Measurements from ENCODE around the gene ADARB1. TPM values are rescaled to one million over a fixed set of nuclear protein-coding genes. Genes with fewer than 3 reads are reported as not detected.

The ADARB1 gene
- total RNA-seq, 1 experiment from 2014 or later = 14.6 TPM

GRCh38 chr21:45261093-45261492 lies 186.7 kb downstream of the ADARB1 start (continued):
- no peak for TF ChIP-seq USF1 (CRISPR knock-in tag; IDR thresholded peaks at IDR 0.05)
- TF ChIP-seq MYBL2 (CRISPR knock-in tag; IDR thresholded peaks at IDR 0.05) = no peak
- no peak for TF ChIP-seq HMGA2 (CRISPR knock-in tag; IDR thresholded peaks at IDR 0.05)
- no peak for TF ChIP-seq CREM (CRISPR knock-in tag; IDR thresholded peaks at IDR 0.05)

- Mint-ChIP-seq H3K9me3 (no peaks in the 10 kb centered on the region), H3K36me3 (peaks cover 28% of the 10 kb centered on the region), H3K27me3 (ENCODE audit: low read depth) (no peaks in the 10 kb centered on the region), H3K4me3 (no peak overlapping the region), H3K4me1 (no peaks in the 10 kb centered on the region), H3K27ac (no peak overlapping the region)
- CTCF ChIA-PET = interaction anchor here (0.9 to 3.6 kb wide), 2 partner anchors 123 to 125 kb away, joined by 3 to 16 read pairs; no protein-coding TSS in a partner anchor
- POLR2A ChIA-PET = no interaction called here
- DNase-seq (ENCODE audit: low spot score) = no peak
- no peak for ATAC-seq
- TF ChIP-seq SMAD3 (CRISPR knock-in tag; IDR thresholded peaks at IDR 0.05; ENCODE audit: borderline replicate concordance) (no peak), ETV6 (CRISPR knock-in tag; IDR thresholded peaks at IDR 0.05) (no peak), ELF4 (CRISPR knock-in tag; IDR thresholded peaks at IDR 0.05; ENCODE audit: low read depth) (no peak), FOXK1 (CRISPR knock-in tag; IDR thresholded peaks at IDR 0.05) (no peak), TCF7 (CRISPR knock-in tag; IDR thresholded peaks at IDR 0.05; ENCODE audit: low read depth) (no peak), FOXJ3 (CRISPR knock-in tag; IDR thresholded peaks at IDR 0.05; ENCODE audit: borderline replicate concordance) (no peak), IRF2 (CRISPR knock-in tag; IDR thresholded peaks at IDR 0.05; ENCODE audit: borderline replicate concordance, low read depth) (no peak), JUN (CRISPR knock-in tag; IDR thresholded peaks at IDR 0.05) (no peak), MYBL2 (CRISPR knock-in tag; IDR thresholded peaks at IDR 0.05) (no peak), RELA (CRISPR knock-in tag; IDR thresholded peaks at IDR 0.05; ENCODE audit: borderline replicate concordance) (no peak), USF1 (CRISPR knock-in tag; IDR thresholded peaks at IDR 0.05) (no peak), SMAD4 (CRISPR knock-in tag; IDR thresholded peaks at IDR 0.05) (no peak), NFYB (CRISPR knock-in tag; conservative IDR thresholded peaks at IDR 0.05; ENCODE audit: low read depth) (no peak), NR3C1 (CRISPR knock-in tag; conservative IDR thresholded peaks at IDR 0.05; ENCODE audit: low read depth) (no peak), ZNF416 (CRISPR knock-in tag; IDR thresholded peaks at IDR 0.05) (no peak), ZBTB21 (CRISPR knock-in tag; IDR thresholded peaks at IDR 0.05; ENCODE audit: borderline replicate concordance) (no peak), ATF6 (CRISPR knock-in tag; IDR thresholded peaks at IDR 0.05) (no peak), ATF3 (CRISPR knock-in tag; conservative IDR thresholded peaks at IDR 0.05) (no peak)
These were observed 187.7 kb downstream of the ADARB1 start for GRCh38 chr21:45262041-45262581.

- no peaks in the 10 kb centered on the region for H3K4me1 Mint-ChIP-seq
- ATAC-seq = no peak
- ChIA-PET CTCF (interaction anchor here (0.9 to 3.6 kb wide), 2 partner anchors 123 to 126 kb away, joined by 3 to 16 read pairs; no protein-coding TSS in a partner anchor), POLR2A (no interaction called here)
- no peaks in the 10 kb centered on the region for H3K9me3 Mint-ChIP-seq
- H3K36me3 Mint-ChIP-seq = peaks cover 33% of the 10 kb centered on the region
- H3K4me3 Mint-ChIP-seq = no peak overlapping the region
- no peak for DNase-seq (ENCODE audit: low spot score)
- TF ChIP-seq ZBTB21 (CRISPR knock-in tag; IDR thresholded peaks at IDR 0.05; ENCODE audit: borderline replicate concordance) = no peak
- TF ChIP-seq ZNF138 (CRISPR knock-in tag; conservative IDR thresholded peaks at IDR 0.05) = no peak
- TF ChIP-seq ZNF671 (CRISPR knock-in tag; IDR thresholded peaks at IDR 0.05) = no peak
- TF ChIP-seq ZNF232 (CRISPR knock-in tag; IDR thresholded peaks at IDR 0.05) = no peak
- TF ChIP-seq NFYB (CRISPR knock-in tag; conservative IDR thresholded peaks at IDR 0.05; ENCODE audit: low read depth) = no peak
- TF ChIP-seq KAT7 (CRISPR knock-in tag; IDR thresholded peaks at IDR 0.05; ENCODE audit: borderline replicate concordance) = no peak
- TF ChIP-seq ATF3 (CRISPR knock-in tag; conservative IDR thresholded peaks at IDR 0.05) = no peak
- no peak for TF ChIP-seq SMAD3 (CRISPR knock-in tag; IDR thresholded peaks at IDR 0.05; ENCODE audit: borderline replicate concordance)
- TF ChIP-seq E2F5 (CRISPR knock-in tag; IDR thresholded peaks at IDR 0.05) = no peak
- TF ChIP-seq ZNF416 (CRISPR knock-in tag; IDR thresholded peaks at IDR 0.05) = no peak
- TF ChIP-seq FOXP4 (CRISPR knock-in tag; IDR thresholded peaks at IDR 0.05) = no peak
- no peak for TF ChIP-seq ZNF423 (CRISPR knock-in tag; IDR thresholded peaks at IDR 0.05)
- H3K27me3 Mint-ChIP-seq (ENCODE audit: low read depth) = no peaks in the 10 kb centered on the region
- H3K27ac Mint-ChIP-seq = no peak overlapping the region
These were observed 188.2 kb downstream of the ADARB1 start for GRCh38 chr21:45262616-45263015.

All from WTC11 (cell line).